Endodermal cell (in vitro differentiated cells): ENCODE results near the gene VAMP3. TPM values are rescaled to one million over a fixed set of nuclear protein-coding genes. Genes with fewer than 3 reads are reported as not detected.

Source experiments
- DNase-seq: peaks from one replicate; pipeline ENCODE4 v3.0.0-alpha.2; 2017
- H3K27ac ChIP-seq: 2 replicates; pipeline ENCODE4 v1.5.1; 2013; ENCODE audit warnings: mild to moderate bottlenecking, low read depth, low read length, moderate library complexity
- H3K27me3 ChIP-seq: 2 replicates; pipeline ENCODE4 v1.6.1; 2013; ENCODE audit warnings: mild to moderate bottlenecking, low read length, moderate library complexity; ENCODE audit not compliant: insufficient read depth, control insufficient read depth, poor library complexity, severe bottlenecking
- H3K36me3 ChIP-seq: 2 replicates; pipeline ENCODE4 v1.7.0; 2013; ENCODE audit warnings: mild to moderate bottlenecking, low read length, moderate library complexity; ENCODE audit not compliant: control insufficient read depth, insufficient read depth
- H3K4me1 ChIP-seq: one replicate; pipeline ENCODE4 v1.7.0; 2013; ENCODE audit warnings: low read length; ENCODE audit not compliant: control insufficient read depth, insufficient read depth
- H3K4me3 ChIP-seq: 2 replicates; pipeline ENCODE4 v1.5.1; 2013; ENCODE audit warnings: mild to moderate bottlenecking, low read length, moderate library complexity
- H3K9ac ChIP-seq: 2 replicates; pipeline ENCODE4 v1.6.1; 2013; ENCODE audit warnings: mild to moderate bottlenecking, low read length, moderate library complexity; ENCODE audit not compliant: poor library complexity, severe bottlenecking; ENCODE audit errors: extremely low read depth
- H3K9me3 ChIP-seq: 2 replicates; pipeline ENCODE4 v1.6.1; 2013; ENCODE audit warnings: mild to moderate bottlenecking, low read length, moderate library complexity; ENCODE audit not compliant: control insufficient read depth
- H3K27ac Mint-ChIP-seq: 2 replicates; pipeline ENCODE4 v1.8.0; 2020; ENCODE audit warnings: mixed read lengths
- H3K27me3 Mint-ChIP-seq: 2 replicates; pipeline ENCODE4 v1.8.0; 2021; ENCODE audit warnings: mild to moderate bottlenecking, mixed read lengths; ENCODE audit not compliant: insufficient read depth
- H3K36me3 Mint-ChIP-seq: 2 replicates; pipeline ENCODE4 v1.8.0; 2020; ENCODE audit warnings: low read depth, mixed read lengths
- H3K4me1 Mint-ChIP-seq: 2 replicates; pipeline ENCODE4 v1.8.0; 2020; ENCODE audit warnings: mixed read lengths
- H3K4me3 Mint-ChIP-seq: 2 replicates; pipeline ENCODE4 v1.8.0; 2020; ENCODE audit warnings: mild to moderate bottlenecking, moderate library complexity, mixed read lengths
- H3K9me3 Mint-ChIP-seq: 2 replicates; pipeline ENCODE4 v1.8.0; 2020; ENCODE audit warnings: mild to moderate bottlenecking, mixed read lengths
- WGBS, 2 experiments: methylation state at CpG; one replicate each; pipeline versions ENCODE4 v1.1.5 to v1.1.7; 2013; ENCODE audit warnings: missing lambda C conversion rate in 2 of 2, mixed read lengths in 1 of 2; ENCODE audit not compliant: insufficient coverage in 1 of 2, insufficient read length in 1 of 2; 5-methylcytosine and 5-hydroxymethylcytosine counted together
- total RNA-seq, 2 donors: library from RNA; stranded (reverse); fragmentation: NEBNext Ultra II Directional in 1 of 2; extraction: Animal tissue kit (Norgen Biotek cat#: 25700) in 1 of 2; gene quantifications; 2 replicates in 1 of 2; 3 replicates in 1 of 2; pipeline ENCODE4 v1.2.1, GENCODE V29; 2021
- TF ChIP-seq, protein P1 (sequence below): fragments of 200-600 bp; sonication (generic); conservative IDR thresholded peaks from 2 replicates; pipeline ENCODE4 v1.5.0; 2021; ENCODE audit warnings: antibody characterized with exemption, mild to moderate bottlenecking

Gene VAMP3
- total RNA-seq, 2 donors from 2014 or later, result 53.2 to 60.2 TPM

DNA sequence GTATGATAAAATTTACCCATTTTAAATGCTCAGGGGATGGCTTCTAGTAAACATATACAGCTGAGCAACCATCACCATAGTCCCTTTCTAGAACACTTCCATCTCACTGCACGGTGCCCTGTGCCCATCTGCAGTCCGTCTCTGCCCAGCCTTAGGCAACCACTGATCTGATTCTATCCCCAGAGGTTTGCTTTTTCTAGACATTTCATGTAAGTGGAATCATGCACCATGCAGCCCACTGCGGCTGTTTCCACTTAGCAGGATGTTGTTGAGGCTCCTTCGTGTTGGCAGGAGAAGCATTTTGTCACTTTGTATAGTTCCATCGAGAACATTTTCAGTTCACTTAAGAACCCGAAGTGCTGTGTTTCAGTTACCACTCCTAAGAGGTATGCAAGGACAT is 27.8 kb upstream of the VAMP3 start:
- Histone ChIP-seq H3K9me3 (no peaks in the 10 kb centered on the region), H3K27me3 (no peaks in the 10 kb centered on the region), H3K27ac (no peak overlapping the region), H3K4me1 (peaks cover 3% of the 10 kb centered on the region), H3K9ac (no peak overlapping the region), H3K4me3 (no peak overlapping the region), H3K36me3 (peaks cover 42% of the 10 kb centered on the region)
- DNase-seq, result no peak
- peaks cover 3% of the 10 kb centered on the region for H3K4me1 Mint-ChIP-seq
- no peak overlapping the region for H3K27ac Mint-ChIP-seq
- H3K9me3 Mint-ChIP-seq, result no peaks in the 10 kb centered on the region
- TF ChIP-seq, protein P1, sequence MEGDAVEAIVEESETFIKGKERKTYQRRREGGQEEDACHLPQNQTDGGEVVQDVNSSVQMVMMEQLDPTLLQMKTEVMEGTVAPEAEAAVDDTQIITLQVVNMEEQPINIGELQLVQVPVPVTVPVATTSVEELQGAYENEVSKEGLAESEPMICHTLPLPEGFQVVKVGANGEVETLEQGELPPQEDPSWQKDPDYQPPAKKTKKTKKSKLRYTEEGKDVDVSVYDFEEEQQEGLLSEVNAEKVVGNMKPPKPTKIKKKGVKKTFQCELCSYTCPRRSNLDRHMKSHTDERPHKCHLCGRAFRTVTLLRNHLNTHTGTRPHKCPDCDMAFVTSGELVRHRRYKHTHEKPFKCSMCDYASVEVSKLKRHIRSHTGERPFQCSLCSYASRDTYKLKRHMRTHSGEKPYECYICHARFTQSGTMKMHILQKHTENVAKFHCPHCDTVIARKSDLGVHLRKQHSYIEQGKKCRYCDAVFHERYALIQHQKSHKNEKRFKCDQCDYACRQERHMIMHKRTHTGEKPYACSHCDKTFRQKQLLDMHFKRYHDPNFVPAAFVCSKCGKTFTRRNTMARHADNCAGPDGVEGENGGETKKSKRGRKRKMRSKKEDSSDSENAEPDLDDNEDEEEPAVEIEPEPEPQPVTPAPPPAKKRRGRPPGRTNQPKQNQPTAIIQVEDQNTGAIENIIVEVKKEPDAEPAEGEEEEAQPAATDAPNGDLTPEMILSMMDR, result no peak
- H3K36me3 Mint-ChIP-seq, result peaks cover 60% of the 10 kb centered on the region
- 94 to 98% methylated on average over 5 to 6 of the region's 6 CpGs for WGBS, 2 experiments
- no peak overlapping the region for H3K4me3 Mint-ChIP-seq
- H3K27me3 Mint-ChIP-seq, result no peaks in the 10 kb centered on the region

DNA sequence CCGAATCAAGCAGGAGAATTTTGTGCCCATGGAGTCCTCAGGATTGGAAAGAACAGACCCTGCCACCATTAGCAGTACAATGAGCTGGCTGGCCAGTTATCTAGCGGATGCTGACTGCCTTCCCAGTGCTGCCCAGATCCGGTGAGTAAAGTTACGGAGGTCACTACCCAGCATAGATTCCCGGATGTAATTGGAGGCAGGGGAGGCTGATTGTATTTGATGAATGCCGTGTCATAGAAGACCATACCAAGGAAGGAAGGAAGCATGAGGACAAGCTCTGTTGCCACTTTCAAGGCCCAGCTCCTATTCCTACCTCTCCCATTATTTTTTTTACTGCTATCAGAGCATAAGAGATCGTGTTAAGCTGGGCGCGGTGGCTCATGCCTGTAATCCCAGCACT is 26.2 kb upstream of the VAMP3 start:
- no peak overlapping the region for H3K27ac Mint-ChIP-seq
- Histone ChIP-seq H3K27me3 (no peaks in the 10 kb centered on the region), H3K36me3 (peaks cover 36% of the 10 kb centered on the region), H3K9ac (no peak overlapping the region), H3K9me3 (no peaks in the 10 kb centered on the region), H3K4me3 (no peak overlapping the region), H3K4me1 (peaks cover 3% of the 10 kb centered on the region), H3K27ac (no peak overlapping the region)
- H3K4me1 Mint-ChIP-seq, result peaks cover 3% of the 10 kb centered on the region
- DNase-seq, result no peak
- H3K36me3 Mint-ChIP-seq, result peaks cover 53% of the 10 kb centered on the region
- no peak overlapping the region for H3K4me3 Mint-ChIP-seq
- H3K9me3 Mint-ChIP-seq, result no peaks in the 10 kb centered on the region
- TF ChIP-seq, protein P1, result no peak
- no peaks in the 10 kb centered on the region for H3K27me3 Mint-ChIP-seq
- WGBS, 2 experiments, result 90 to 96% methylated on average over 9 of the region's 9 CpGs

DNA sequence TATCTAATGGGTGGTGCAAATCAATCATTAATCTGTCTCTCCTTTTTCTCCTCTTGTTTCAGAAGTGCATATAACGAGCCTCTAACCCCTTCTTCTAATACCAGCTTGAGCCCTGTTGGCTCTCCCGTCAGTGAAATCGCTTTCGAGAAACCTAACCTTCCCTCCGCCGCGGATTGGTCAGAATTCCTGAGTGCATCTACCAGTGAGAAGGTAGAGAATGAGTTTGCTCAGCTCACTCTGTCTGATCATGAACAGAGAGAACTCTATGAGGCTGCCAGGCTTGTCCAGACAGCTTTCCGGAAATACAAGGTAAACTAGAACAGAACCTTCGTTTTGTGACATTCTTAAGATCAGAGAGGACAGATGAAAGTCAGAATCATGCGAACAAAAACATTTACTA is 25.3 kb upstream of the VAMP3 start:
- Histone ChIP-seq H3K4me3 (no peak overlapping the region), H3K27me3 (no peaks in the 10 kb centered on the region), H3K27ac (no peak overlapping the region), H3K9ac (no peak overlapping the region), H3K36me3 (peaks cover 40% of the 10 kb centered on the region), H3K4me1 (peaks cover 3% of the 10 kb centered on the region), H3K9me3 (no peaks in the 10 kb centered on the region)
- Mint-ChIP-seq H3K36me3 (peaks cover 53% of the 10 kb centered on the region), H3K9me3 (no peaks in the 10 kb centered on the region), H3K27ac (no peak overlapping the region), H3K27me3 (no peaks in the 10 kb centered on the region), H3K4me1 (peaks cover 3% of the 10 kb centered on the region), H3K4me3 (no peak overlapping the region)
- TF ChIP-seq, protein P1, result no peak
- 91 to 95% methylated on average over 5 to 10 of the region's 10 CpGs for WGBS, 2 experiments
- no peak for DNase-seq
